Thyroid gland (tissue), 4 donors: ENCODE data around the gene CFAP46. TPM values are rescaled to one million over a fixed set of nuclear protein-coding genes. Genes with fewer than 3 reads are reported as not detected.

Source experiments
- DNase-seq, 2 donors: peaks; one replicate each; pipeline ENCODE4 v3.0.0-alpha.2; 2019
- H3K27ac ChIP-seq, 3 donors: fragments of 200-600 bp; sonication (generic); 1 replicate in 2 of 3; 2 replicates in 1 of 3; pipeline ENCODE4 v1.5.1; 2016 to 2019; ENCODE audit warnings: mild to moderate bottlenecking in 1 of 3, moderate library complexity in 1 of 3
- H3K27me3 ChIP-seq: fragments of 200-600 bp; sonication (generic); one replicate; pipeline ENCODE4 v1.5.1; 2019
- H3K36me3 ChIP-seq, 2 donors: fragments of 200-600 bp; sonication (generic); one replicate each; pipeline ENCODE4 v1.5.1; 2016 to 2019
- H3K4me1 ChIP-seq, 2 donors: fragments of 200-600 bp; sonication (generic); one replicate each; pipeline ENCODE4 v1.5.1; 2017 to 2019
- H3K4me3 ChIP-seq, 3 donors: fragments of 200-600 bp; sonication (generic); replicated peaks in 1 of 3; 1 replicate in 2 of 3; 2 replicates in 1 of 3; pipeline ENCODE4 v1.5.1; 2016; ENCODE audit warnings: mild to moderate bottlenecking in 1 of 3
- H3K9me3 ChIP-seq: fragments of 200-600 bp; sonication (generic); one replicate; pipeline ENCODE4 v1.5.1; 2017
- CTCF ChIP-seq, 6 experiments: fragments of 200-600 bp in 3 of 6; fragments of 450-650 bp in 3 of 6; sonication (generic) in 3 of 6; IDR thresholded peaks; one replicate each; pipeline ENCODE4 v1.5.1; 2016 to 2019; ENCODE audit warnings: antibody characterized with exemption in 6 of 6, mild to moderate bottlenecking in 2 of 6, inconsistent platforms in 1 of 6, moderate library complexity in 1 of 6
- POLR2A ChIP-seq, 2 donors: fragments of 450-650 bp; IDR thresholded peaks; one replicate each; pipeline ENCODE4 v1.6.1; 2017; ENCODE audit warnings: antibody characterized with exemption in 2 of 2, mild to moderate bottlenecking in 2 of 2, moderate library complexity in 1 of 2
- WGBS, 2 donors: methylation state at CpG; one replicate each; pipeline ENCODE4 v1.1.5; 2017; 5-methylcytosine and 5-hydroxymethylcytosine counted together
- intact Hi-C: fragments of 100-400 bp; cut with DNase I; formaldehyde crosslinking; loops from one replicate; pipeline ENCODE4 v1.15.1; 2023
- total RNA-seq, 4 donors: library from RNA; depleted of rRNA; stranded (reverse); fragments of >200 nt; gene quantifications; one replicate each; pipeline ENCODE4 v1.2.3, GENCODE V29; 2016

The CFAP46 gene
- total RNA-seq, 4 donors from 2014 or later, result 3.6 to 12.7 (median 9.1) TPM

GRCh38 chr10:132884691-132885271, 57.6 kb downstream of the CFAP46 start:
- TF ChIP-seq POLR2A (IDR thresholded peaks at IDR 0.05) (no peak), CTCF (IDR thresholded peaks at IDR 0.05) (no peak)
- Histone ChIP-seq H3K9me3 (no peaks in the 10 kb centered on the region), H3K36me3 (no peaks in the 10 kb centered on the region), H3K27me3 (no peaks in the 10 kb centered on the region), H3K4me1 (peaks cover 0 to under 1% of the 10 kb centered on the region in 2 donors), H3K27ac (no peak overlapping the region), H3K4me3 (no peak overlapping the region)
- intact Hi-C loops, result no loop called here
- WGBS, 2 donors, result 90 to 94% methylated on average over 24 to 25 of the region's 28 CpGs
- DNase-seq, result peak in 1 of 2 donors; percentile 1

- peaks cover 0 to 8% of the 10 kb centered on the region in 2 donors for H3K4me1 ChIP-seq
- TF ChIP-seq POLR2A (IDR thresholded peaks at IDR 0.05) (no peak), CTCF (IDR thresholded peaks at IDR 0.05) (no peak)
- H3K36me3 ChIP-seq, result no peaks in the 10 kb centered on the region
- H3K27me3 ChIP-seq, result no peaks in the 10 kb centered on the region
- H3K27ac ChIP-seq, result no peak overlapping the region
- DNase-seq, result peak in 1 of 2 donors; percentile 1
- intact Hi-C loops, result no loop called here
- no peak overlapping the region for H3K4me3 ChIP-seq
- no peaks in the 10 kb centered on the region for H3K9me3 ChIP-seq
- 82 to 83% methylated on average over 7 to 14 of the region's 18 CpGs for WGBS, 2 donors
Measured at GRCh38 chr10:132884041-132884440, 58.3 kb downstream of the CFAP46 start.

- H3K9me3 ChIP-seq, result no peaks in the 10 kb centered on the region
- no peak overlapping the region for H3K27ac ChIP-seq
- H3K4me3 ChIP-seq, result no peak overlapping the region
- WGBS, 2 donors, result 77 to 82% methylated on average over 18 to 20 of the region's 20 CpGs
- H3K36me3 ChIP-seq, result no peaks in the 10 kb centered on the region
- H3K4me1 ChIP-seq, result peaks cover 0 to 8% of the 10 kb centered on the region in 2 donors
- TF ChIP-seq POLR2A (IDR thresholded peaks at IDR 0.05) (no peak), CTCF (IDR thresholded peaks at IDR 0.05) (no peak)
- no peaks in the 10 kb centered on the region for H3K27me3 ChIP-seq
- peak in 1 of 2 donors; percentile 1 for DNase-seq
- intact Hi-C loops, result no loop called here
Measured at GRCh38 chr10:132883391-132883881, 58.9 kb downstream of the CFAP46 start.

- no peak for TF ChIP-seq CTCF (IDR thresholded peaks at IDR 0.05)
- TF ChIP-seq POLR2A (IDR thresholded peaks at IDR 0.05), result no peak
- H3K27me3 ChIP-seq, result no peaks in the 10 kb centered on the region
- H3K27ac ChIP-seq, result no peak overlapping the region
- H3K4me1 ChIP-seq, result peaks cover 0 to 8% of the 10 kb centered on the region in 2 donors
- intact Hi-C loops, result no loop called here
- no peaks in the 10 kb centered on the region for H3K36me3 ChIP-seq
- H3K9me3 ChIP-seq, result no peaks in the 10 kb centered on the region
- no peak overlapping the region for H3K4me3 ChIP-seq
- peak in 1 of 2 donors; percentile 1 for DNase-seq
- WGBS, 2 donors, result 89% methylated on average over 18 of the region's 18 CpGs
Measured at GRCh38 chr10:132882069-132882951, 60.1 kb downstream of the CFAP46 start.
